OCI-LY3 (cell line): ENCODE data around the gene LMTK3.
"Not testable (repeated sequence)": the region's sequence is repeated elsewhere in the genome, so short reads cannot be mapped to it uniquely, and the experiment has no call there.

ENCODE experiments used
- H2AFZ ChIP-seq: fragments of 200-600, 300-600 bp; shearing (Covaris generic); 2 replicates; pipeline ENCODE4 v1.6.0; 2014; ENCODE audit warnings: antibody characterized with exemption, low read depth, low read length
- H3K27ac ChIP-seq: fragments of 200-600, 300-600 bp; sonication (generic); 2 replicates; pipeline ENCODE4 v1.5.1; 2014; ENCODE audit warnings: mild to moderate bottlenecking, low read length, moderate library complexity, mixed read lengths
- H3K27me3 ChIP-seq: fragments of 200-600, 300-600 bp; sonication (generic); 2 replicates; pipeline ENCODE4 v1.6.1; 2014; ENCODE audit warnings: low read depth, low read length, mixed read lengths
- H3K36me3 ChIP-seq: fragments of 200-600, 300-600 bp; sonication (generic); replicated peaks from 2 replicates; pipeline ENCODE3; 2014; ENCODE audit warnings: low read depth, low read length, mixed read lengths
- H3K4me1 ChIP-seq: fragments of 300-600, 200-600 bp; sonication (generic); 2 replicates; pipeline ENCODE4 v1.6.1; 2014; ENCODE audit warnings: low read length, mixed read lengths
- H3K4me2 ChIP-seq: fragments of 200-600, 300-600 bp; sonication (generic); 2 replicates; pipeline ENCODE4 v1.6.1; 2014; ENCODE audit warnings: low read length, mixed read lengths
- H3K4me3 ChIP-seq: fragments of 300-600, 200-600 bp; sonication (generic); 2 replicates; pipeline ENCODE4 v1.5.1; 2014; ENCODE audit warnings: antibody characterized with exemption, mild to moderate bottlenecking, low read length, moderate library complexity
- H3K79me2 ChIP-seq: fragments of 300-600, 200-600 bp; shearing (Covaris generic); 2 replicates; pipeline ENCODE4 v1.6.1; 2014; ENCODE audit warnings: mild to moderate bottlenecking, low read length, mixed read lengths
- H3K9ac ChIP-seq: fragments of 300-600, 200-600 bp; shearing (Covaris generic); 2 replicates; pipeline ENCODE4 v1.6.0; 2014; ENCODE audit warnings: mild to moderate bottlenecking, low read length, moderate library complexity
- H3K9me3 ChIP-seq: fragments of 200-600, 300-600 bp; shearing (Covaris generic); 2 replicates; pipeline ENCODE4 v1.6.1; 2014; ENCODE audit warnings: low read length, mixed read lengths; ENCODE audit not compliant: insufficient read depth
- H4K20me1 ChIP-seq: fragments of 200-600, 300-600 bp; sonication (generic); 2 replicates; pipeline ENCODE4 v1.6.1; 2016; ENCODE audit warnings: low read length, mixed read lengths; ENCODE audit not compliant: insufficient read depth
- CTCF ChIP-seq: fragments of 200-600, 300-600 bp; sonication (generic); IDR thresholded peaks from 2 replicates; pipeline ENCODE4 v1.5.1; 2014; ENCODE audit warnings: antibody characterized with exemption, low read length, low read depth
- EZH2phosphoT487 ChIP-seq: fragments of 200-600 bp; shearing (Covaris generic); IDR thresholded peaks from 2 replicates; pipeline ENCODE4 v1.6.1; 2018; ENCODE audit warnings: antibody characterized with exemption, mixed run types, low read depth

LMTK3 gene

GRCh38 chr19:48529156-48529555 lies 17.5 kb upstream of the LMTK3 start:
- H3K27me3 ChIP-seq = peaks cover 4% of the 10 kb centered on the region; the same call in 1 of the 2 replicates
- H3K36me3 ChIP-seq = peaks cover 3% of the 10 kb centered on the region
- H3K27ac ChIP-seq = no peak overlapping the region
- no peak overlapping the region for H3K4me2 ChIP-seq
- H2AFZ ChIP-seq = no peak overlapping the region
- H3K9ac ChIP-seq = no peak overlapping the region
- no peak overlapping the region for H3K4me3 ChIP-seq
- TF ChIP-seq CTCF (no peak), EZH2phosphoT487 (no peak)
- H3K79me2 ChIP-seq = no peaks in the 10 kb centered on the region
- H3K4me1 ChIP-seq = no peaks in the 10 kb centered on the region
- H3K9me3 ChIP-seq = peaks cover 13% of the 10 kb centered on the region; the same call in 1 of the 2 replicates
- no peaks in the 10 kb centered on the region for H4K20me1 ChIP-seq

GRCh38 chr19:48524732-48525131 lies 13.1 kb upstream of the LMTK3 start:
- Histone ChIP-seq H4K20me1 (no peaks in the 10 kb centered on the region), H3K4me3 (no peak overlapping the region), H3K27me3 (no peaks in the 10 kb centered on the region), H2AFZ (no peak overlapping the region), H3K4me1 (no peaks in the 10 kb centered on the region), H3K9ac (no peak overlapping the region), H3K27ac (no peak overlapping the region), H3K79me2 (no peaks in the 10 kb centered on the region), H3K9me3 (peaks cover 15% of the 10 kb centered on the region; the same call in 1 of the 2 replicates), H3K36me3 (peaks cover 3% of the 10 kb centered on the region), H3K4me2 (no peak overlapping the region)
- TF ChIP-seq CTCF (no peak), EZH2phosphoT487 (no peak)

GRCh38 chr19:48524221-48524620 lies 12.6 kb upstream of the LMTK3 start:
- Histone ChIP-seq H3K4me1 (no peaks in the 10 kb centered on the region), H3K36me3 (peaks cover 3% of the 10 kb centered on the region), H3K79me2 (no peaks in the 10 kb centered on the region), H4K20me1 (no peaks in the 10 kb centered on the region), H2AFZ (no peak overlapping the region), H3K27me3 (no peaks in the 10 kb centered on the region), H3K27ac (no peak overlapping the region), H3K9ac (no peak overlapping the region), H3K9me3 (peaks cover 13% of the 10 kb centered on the region; the same call in 1 of the 2 replicates), H3K4me2 (no peak overlapping the region), H3K4me3 (no peak overlapping the region)
- TF ChIP-seq EZH2phosphoT487 (no peak), CTCF (no peak)

- TF ChIP-seq EZH2phosphoT487 = no peak
- TF ChIP-seq CTCF = no peak
- Histone ChIP-seq H4K20me1 (no peaks in the 10 kb centered on the region), H3K4me1 (no peaks in the 10 kb centered on the region), H3K9me3 (0 out of 2 replicates have a peak, but pooled peaks cover 7% of the 10 kb centered on the region), H3K27me3 (no peaks in the 10 kb centered on the region), H3K36me3 (peaks cover 3% of the 10 kb centered on the region), H3K9ac (no peak overlapping the region), H2AFZ (no peak overlapping the region), H3K27ac (no peak overlapping the region), H3K4me3 (no peak overlapping the region), H3K4me2 (no peak overlapping the region), H3K79me2 (no peaks in the 10 kb centered on the region)
Observed at GRCh38 chr19:48520134-48520533, 8.5 kb upstream of the LMTK3 start.

- not testable (repeated sequence) for H2AFZ ChIP-seq, H3K9ac ChIP-seq, H3K27ac ChIP-seq, H3K27me3 ChIP-seq, H3K79me2 ChIP-seq, H3K36me3 ChIP-seq, H3K4me2 ChIP-seq, H4K20me1 ChIP-seq, H3K4me3 ChIP-seq, H3K9me3 ChIP-seq, H3K4me1 ChIP-seq
Observed at GRCh38 chr19:48519426-48519825, 7.8 kb upstream of the LMTK3 start.
